Heart right ventricle (tissue), 16 donors: Measurements from ENCODE around the gene ALDH1A2. TPM values are rescaled to one million over a fixed set of nuclear protein-coding genes. Genes with fewer than 3 reads are reported as not detected.

Experiments
- ATAC-seq, 8 donors: fragments of 200-7000 bp; cut with Tn5 transposase; one replicate each; pipeline ENCODE4 v1.9.1; 2020; ENCODE audit warnings: mild to moderate bottlenecking in 8 of 8, moderate library complexity in 8 of 8, moderate number of reproducible peaks in 1 of 8
- DNase-seq, 2 donors: peaks; one replicate each; pipeline ENCODE4 v3.0.0-alpha.2; 2020
- H3K27ac ChIP-seq, 10 donors: fragments of 200-600 bp; sonication (generic) in 2 of 10; one replicate each; pipeline versions ENCODE4 v1.5.0 to v1.8.0; 2020 to 2022; ENCODE audit warnings: mild to moderate bottlenecking in 3 of 10
- H3K27me3 ChIP-seq, 7 donors: fragments of 200-600 bp; one replicate each; pipeline ENCODE4 v1.8.0; 2021 to 2022; ENCODE audit warnings: mild to moderate bottlenecking in 2 of 7
- H3K36me3 ChIP-seq, 9 donors: fragments of 200-600 bp; sonication (generic) in 1 of 9; one replicate each; pipeline versions ENCODE4 v1.5.0 to v1.8.0; 2020 to 2022; ENCODE audit warnings: mild to moderate bottlenecking in 2 of 9
- H3K4me1 ChIP-seq, 9 donors: fragments of 200-600 bp; sonication (generic) in 1 of 9; one replicate each; pipeline versions ENCODE4 v1.5.0 to v1.8.0; 2020 to 2022; ENCODE audit warnings: mild to moderate bottlenecking in 4 of 9
- H3K4me3 ChIP-seq, 10 donors: fragments of 200-600 bp; sonication (generic) in 2 of 10; one replicate each; pipeline versions ENCODE4 v1.5.0 to v1.8.0; 2020 to 2022; ENCODE audit warnings: mild to moderate bottlenecking in 7 of 10, moderate library complexity in 2 of 10
- H3K9me3 ChIP-seq, 11 donors: fragments of 200-600 bp in 10 of 11; sonication (generic) in 2 of 11; one replicate each; pipeline versions ENCODE4 v1.5.0 to v1.8.0; 2013 to 2022; ENCODE audit warnings: mild to moderate bottlenecking in 2 of 11, control low read depth in 1 of 11, moderate library complexity in 1 of 11
- CTCF ChIP-seq, 9 donors: fragments of 200-600 bp; sonication (generic) in 2 of 9; IDR thresholded peaks; one replicate each; pipeline versions ENCODE4 v1.5.0 to v1.8.0; 2021 to 2022; ENCODE audit warnings: antibody characterized with exemption in 9 of 9, mild to moderate bottlenecking in 5 of 9, moderate library complexity in 1 of 9
- WGBS, 2 donors: extraction: QIAGEN DNeasy Blood & Tissue Kit; methylation state at CpG; one replicate each; pipeline ENCODE4 v1.1.7; 2013; ENCODE audit warnings: inconsistent platforms in 1 of 2; 5-methylcytosine and 5-hydroxymethylcytosine counted together
- intact Hi-C, 10 donors: fragments of 100-400 bp; cut with DNase I; formaldehyde crosslinking; loops; one replicate each; pipeline versions ENCODE4 v1.11.1 to v1.14.2; 2022
- polyA plus RNA-seq, 2 donors: library from polyadenylated mRNA; stranded (reverse); fragments of 200-250 nt; gene quantifications; one replicate each; pipeline ENCODE4 v1.2.3, GENCODE V29; 2013
- total RNA-seq, 10 donors: library from RNA; stranded (reverse); fragmentation: NEBNext Ultra II Directional in 3 of 10; extraction: Animal tissue kit (Norgen Biotek cat#: 25700) in 3 of 10; gene quantifications; one replicate each; pipeline versions ENCODE4 v1.2.1 to v1.2.4, GENCODE V29; 2021 to 2023
- donor health status: Arrhythmogenic right ventricular cardiomyopathy.
- donor health status: ischemic (EF 13 %, LVEDD 7.1; RV severe dilation, severe dysfunction).
- donor health status: healthy with polysubstance abuse.
- donor health status: DM: no; HTN: yes; CAD: no.
- donor health status: DM: no; HTN: no; CAD: no.
- donor health status: ischemic (EF 25% LVEDD 6.9; RV normal size, moderate dysfunction).
- donor health status: ischemic (EF 25% LVEDD 5.7; RV mildly dilated, moderate dysfunction).
- donor health status: healthy.
- donor health status: DM: yes; HTN: yes; CAD: no.
- donor health status: Ischemic cardiomyopathy.
- donor health status: ischemic (EF 35%, LVEDD 5.7; RV mildly dilated, moderate dysfunction).
- donor health status: nonischemic (EF 11% LVEDD 7.7; RV severe dilation, severe dysfunction).
- donor health status: DM: yes; HTN: yes; CAD: no.
- donor health status: PGD.
- donor health status: ischemic (EF 29% LVEDD 5.4; RV normal size, mild dysfunction).
- donor health status: nonischemic (EF 23%, LVEDD 6.1; RV moderate dilation, normal function).

The ALDH1A2 gene
- total and polyA plus RNA-seq, 12 donors, result 2.3 to 21.0 (median 9.8) TPM

- Histone ChIP-seq H3K4me3 (no peak overlapping the region), H3K9me3 (no peaks in the 10 kb centered on the region), H3K27ac (no peak overlapping the region), H3K27me3 (peaks cover 0 to 81% (median 15%) of the 10 kb centered on the region in 7 donors), H3K36me3 (no peaks in the 10 kb centered on the region), H3K4me1 (peaks cover 0 to 9% (median 4%) of the 10 kb centered on the region in 9 donors)
- peak; percentile 86 to 98 (median 95) for TF ChIP-seq CTCF (IDR thresholded peaks at IDR 0.05)
- DNase-seq (peak; percentile 53 to 55), ATAC-seq (peak in 1 of 8 donors; percentile 51)
- 32 to 34% methylated on average over 7 of the region's 7 CpGs for WGBS, 2 donors
- intact Hi-C loops, result loop anchor here in 5 of 10 donors (1.0 to 10.0 kb wide), 10 partner anchors 114 to 706 kb away; no protein-coding TSS in a partner anchor
Measured at GRCh38 chr15:58070801-58071418, 5.4 kb upstream of the ALDH1A2 start.

GRCh38 chr15:58069008-58069407 is 3.5 kb upstream of the ALDH1A2 start:
- DNase-seq (no peak), ATAC-seq (no peak)
- Histone ChIP-seq H3K4me1 (peaks cover 0 to 25% (median 12%) of the 10 kb centered on the region in 9 donors), H3K4me3 (no peak overlapping the region), H3K27ac (no peak overlapping the region), H3K36me3 (no peaks in the 10 kb centered on the region), H3K27me3 (peaks cover 0 to 89% (median 31%) of the 10 kb centered on the region in 7 donors), H3K9me3 (no peaks in the 10 kb centered on the region)
- 95% methylated on average over 5 of the region's 5 CpGs for WGBS, 2 donors
- intact Hi-C loops, result loop anchor here in 9 of 10 donors (5.0 to 10.0 kb wide), 10 partner anchors 116 to 514 kb away; no protein-coding TSS in a partner anchor
- no peak for TF ChIP-seq CTCF (IDR thresholded peaks at IDR 0.05)

GRCh38 chr15:58066042-58066867 is 744 bp upstream of the ALDH1A2 start:
- WGBS, 2 donors, result 6 to 8% methylated on average over 42 to 59 of the region's 59 CpGs
- Histone ChIP-seq H3K36me3 (no peaks in the 10 kb centered on the region), H3K27me3 (peaks cover 0 to 90% (median 50%) of the 10 kb centered on the region in 7 donors), H3K27ac (peak overlapping the region in 8 of 10 donors; percentile 39 to 89 (median 74)), H3K4me3 (peak overlapping the region; percentile 11 to 68 (median 61)), H3K4me1 (peaks cover 0 to 25% (median 12%) of the 10 kb centered on the region in 9 donors), H3K9me3 (no peaks in the 10 kb centered on the region)
- ATAC-seq, result peak; percentile 90 to 97 (median 95)
- TF ChIP-seq CTCF (IDR thresholded peaks at IDR 0.05), result peak; percentile 81 to 97 (median 92)
- peak; percentile 54 to 78 for DNase-seq
- intact Hi-C loops, result loop anchor here (2.0 to 10.0 kb wide), 13 partner anchors 119 to 511 kb away; no protein-coding TSS in a partner anchor

- H3K9me3 ChIP-seq, result no peaks in the 10 kb centered on the region
- H3K27me3 ChIP-seq, result peaks cover 0 to 99% (median 54%) of the 10 kb centered on the region in 7 donors
- DNase-seq (peak; percentile 26 to 30), ATAC-seq (peak in 6 of 8 donors; percentile 18 to 51 (median 28))
- WGBS, 2 donors, result 5% methylated on average over 39 of the region's 39 CpGs
- TF ChIP-seq CTCF (IDR thresholded peaks at IDR 0.05), result no peak
- peaks cover 0 to 25% (median 12%) of the 10 kb centered on the region in 9 donors for H3K4me1 ChIP-seq
- peak overlapping the region; percentile 4 to 89 (median 66) for H3K27ac ChIP-seq
- intact Hi-C loops, result loop anchor here in 9 of 10 donors (1.0 to 10.0 kb wide), 12 partner anchors 120 to 510 kb away; no protein-coding TSS in a partner anchor
- peak overlapping the region; percentile 11 to 68 (median 61) for H3K4me3 ChIP-seq
- no peaks in the 10 kb centered on the region for H3K36me3 ChIP-seq
Measured at GRCh38 chr15:58064980-58065444, 499 bp downstream of the ALDH1A2 start.
